HG02759 (cell line): ENCODE data around the gene ANKRD42.
"Not testable (repeated sequence)": the region's sequence is repeated elsewhere in the genome, so short reads cannot be mapped to it uniquely, and the experiment has no call there.

Experiments
- ATAC-seq: cut with Tn5 transposase; IDR thresholded peaks from one replicate; pipeline ENCODE4 v1.9.1; 2021; ENCODE audit warnings: mild to moderate bottlenecking, moderate library complexity; ENCODE audit not compliant: unreplicated experiment

Gene ANKRD42

DNA sequence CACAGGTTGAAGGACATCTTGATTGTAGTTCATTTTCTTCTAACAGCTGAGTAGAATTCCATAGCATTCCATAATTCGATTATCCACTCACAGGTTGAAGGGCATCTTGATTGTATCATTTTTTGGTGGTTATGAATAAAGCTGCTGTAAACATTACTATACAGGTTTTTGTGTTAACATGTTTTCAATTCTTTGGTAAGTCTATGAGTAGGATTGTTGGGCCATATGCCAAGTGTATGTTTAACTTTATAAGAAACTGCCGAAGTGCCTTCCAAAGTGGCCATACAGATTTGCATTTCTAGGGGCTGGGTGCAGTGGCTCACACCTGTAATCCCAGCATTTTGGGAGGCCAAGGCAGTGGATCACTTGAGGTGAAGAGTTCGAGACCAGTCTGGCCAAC, 44.6 kb downstream of the ANKRD42 start:
- ATAC-seq: no peak

DNA sequence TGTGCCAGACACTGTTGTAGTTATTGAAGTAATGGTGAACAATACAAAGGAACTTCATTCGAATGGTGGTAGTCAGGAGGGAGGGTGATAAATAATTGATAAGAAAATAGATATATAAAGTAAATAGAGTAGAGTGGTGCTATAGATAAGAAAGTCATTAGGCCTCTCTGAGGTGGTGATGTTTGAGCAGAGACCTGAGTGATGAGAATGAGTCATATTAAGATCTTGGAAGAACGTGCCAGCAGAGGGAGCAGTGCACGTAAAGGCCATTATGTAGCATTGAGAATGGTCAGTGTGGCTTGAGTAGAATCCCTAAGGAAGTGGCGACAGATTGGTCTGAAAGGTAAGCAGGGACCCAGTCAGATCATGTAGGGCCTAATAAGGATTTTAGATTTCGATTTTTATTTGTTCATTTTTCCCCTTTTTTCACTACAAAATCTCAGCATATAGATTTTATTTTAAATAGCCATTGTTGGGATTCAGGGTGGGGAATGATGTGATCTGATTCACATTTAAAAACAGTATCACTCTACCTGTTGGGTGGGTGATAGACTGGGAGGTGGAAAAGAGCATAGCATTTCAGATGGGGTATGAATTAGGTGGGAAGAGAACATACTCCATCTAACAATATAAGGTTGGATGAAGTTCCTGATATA, 47.9 kb downstream of the ANKRD42 start:
- ATAC-seq: peak; percentile 82

DNA sequence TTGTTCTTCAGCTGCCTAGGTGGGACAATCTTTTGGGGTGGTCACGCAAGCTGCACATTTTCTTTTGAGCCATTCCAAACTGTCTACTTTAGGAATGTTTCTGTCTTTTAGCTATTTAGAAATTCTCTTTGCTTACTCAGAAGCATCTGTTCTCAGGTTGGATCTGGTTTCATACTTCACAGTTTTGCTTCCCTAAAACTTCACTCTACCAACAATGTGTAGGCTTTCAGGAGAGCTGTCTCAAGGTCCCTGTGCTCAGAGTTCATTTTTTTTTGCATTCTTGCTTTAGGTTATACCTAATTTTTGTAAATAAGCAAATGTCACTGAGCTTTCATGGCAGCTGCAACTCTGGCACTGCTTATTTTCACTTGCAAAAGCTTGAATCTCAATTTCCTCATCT, 55.9 kb downstream of the ANKRD42 start:
- ATAC-seq: no peak

DNA sequence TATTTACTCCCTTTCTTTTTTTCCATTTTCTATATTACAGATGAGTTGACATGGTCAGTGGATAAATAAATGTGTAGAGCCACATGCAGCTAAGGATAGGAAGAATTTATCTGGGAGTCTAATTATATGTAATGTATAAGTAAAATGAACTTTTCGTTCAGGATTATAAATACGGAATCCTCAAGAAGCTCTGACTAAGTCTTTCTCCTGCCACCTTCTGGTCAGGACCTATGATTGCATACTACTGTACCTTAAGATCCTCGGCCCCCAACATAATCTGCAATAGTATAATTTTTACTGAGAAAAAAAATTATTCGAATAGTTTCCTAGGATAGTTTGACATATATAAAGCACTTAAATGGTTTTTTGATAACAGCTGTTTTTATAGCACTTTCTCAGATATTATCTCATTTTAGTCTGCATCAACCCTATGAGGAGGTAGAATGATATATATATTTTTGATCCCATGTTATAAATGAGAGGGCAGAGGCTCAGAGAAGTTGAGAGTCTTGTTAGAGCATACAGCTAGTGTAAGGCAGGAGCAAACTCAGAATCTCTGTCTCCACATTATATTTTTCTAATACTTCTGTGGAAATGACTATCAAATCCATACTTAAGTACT, 56.6 kb downstream of the ANKRD42 start:
- peak; percentile 82 for ATAC-seq

DNA sequence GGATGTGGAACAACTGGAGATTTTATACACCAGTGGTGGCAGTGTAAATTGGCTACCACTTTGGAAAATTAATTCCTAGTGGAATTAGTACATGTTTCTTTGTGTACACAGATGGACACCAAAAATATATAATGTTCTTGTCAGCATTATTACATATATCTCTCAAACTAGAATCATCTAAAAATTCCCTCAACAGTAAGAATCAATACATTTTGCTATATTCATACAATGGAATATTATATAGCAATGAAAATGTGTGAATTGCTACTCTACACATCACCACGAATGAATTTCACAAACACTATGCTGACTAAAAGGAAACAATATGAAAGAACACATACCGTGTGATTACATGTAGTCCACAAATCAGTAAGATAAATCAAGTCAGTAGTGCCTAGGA, 58.8 kb downstream of the ANKRD42 start:
- no peak for ATAC-seq

DNA sequence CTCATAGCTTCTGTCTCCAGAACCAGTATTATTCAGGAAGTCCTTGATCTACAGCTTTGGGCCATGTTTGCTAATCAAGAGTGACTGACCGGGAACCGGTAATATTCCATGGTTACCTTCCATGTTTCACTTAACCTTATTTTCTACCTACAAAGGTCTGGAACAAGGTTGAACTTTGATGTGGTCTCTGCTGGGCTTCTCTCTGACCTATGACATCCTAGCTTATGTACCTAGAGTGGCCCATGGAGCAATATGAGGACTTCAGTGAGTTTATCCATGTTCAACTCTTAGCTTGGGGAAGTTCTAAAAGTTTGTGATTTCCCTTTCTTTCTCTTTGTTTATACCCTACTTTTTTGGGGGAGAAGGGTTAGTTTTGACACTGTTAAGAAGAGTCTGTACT, 59.4 kb downstream of the ANKRD42 start:
- no peak for ATAC-seq

DNA sequence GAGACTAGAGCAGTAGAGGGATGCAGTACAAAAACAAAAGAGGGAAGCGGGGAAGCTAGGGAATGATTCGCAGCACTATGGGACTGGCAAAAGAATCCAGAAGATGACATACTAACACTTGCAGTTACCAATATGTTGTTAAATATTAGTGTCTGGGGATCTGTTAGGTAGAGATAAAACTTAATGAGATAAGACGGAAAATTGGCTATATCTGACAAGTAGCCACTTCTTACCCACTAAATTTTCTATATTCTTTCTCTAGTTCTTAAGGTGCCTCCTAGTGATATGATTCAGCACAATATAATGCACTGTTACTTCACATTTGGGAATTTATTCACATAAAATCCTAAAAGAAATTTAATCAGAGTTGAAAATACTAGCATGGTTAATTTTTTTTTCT, 61.9 kb downstream of the ANKRD42 start:
- ATAC-seq: no peak

DNA sequence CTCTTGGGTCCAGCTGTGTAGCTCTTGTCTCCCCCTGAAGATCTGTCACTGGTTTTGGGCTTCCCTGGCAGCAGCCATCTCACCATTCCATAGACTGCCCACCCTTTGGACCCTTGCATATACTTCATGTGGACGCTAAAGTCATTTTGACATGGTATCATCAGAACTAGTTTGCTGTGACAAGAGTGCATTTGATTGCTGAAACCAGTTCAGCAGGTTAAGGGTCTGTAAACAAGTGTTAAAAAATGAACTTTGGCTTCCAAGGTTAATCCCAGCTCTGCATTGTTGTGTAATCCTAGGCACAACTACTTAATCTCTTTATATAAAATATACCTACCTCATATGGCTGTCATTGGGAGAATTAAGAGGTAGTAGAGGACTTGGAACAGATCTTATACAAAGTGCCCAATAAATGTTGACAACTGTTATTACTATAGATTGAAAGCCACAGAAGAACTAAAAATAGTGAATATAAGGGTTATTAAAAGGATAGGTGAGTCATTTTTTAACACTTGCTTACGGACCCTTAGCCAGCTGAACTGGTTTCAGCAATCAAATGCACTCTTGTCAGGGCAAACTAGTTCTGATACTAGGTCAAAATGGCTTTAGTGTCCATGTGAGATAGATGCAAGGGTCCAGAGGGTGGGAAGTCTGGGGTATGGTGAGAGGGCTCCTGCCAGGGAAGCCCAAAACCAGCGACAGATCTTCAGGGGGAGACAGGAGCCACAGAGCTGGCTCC, 63.3 kb downstream of the ANKRD42 start:
- ATAC-seq: no peak

DNA sequence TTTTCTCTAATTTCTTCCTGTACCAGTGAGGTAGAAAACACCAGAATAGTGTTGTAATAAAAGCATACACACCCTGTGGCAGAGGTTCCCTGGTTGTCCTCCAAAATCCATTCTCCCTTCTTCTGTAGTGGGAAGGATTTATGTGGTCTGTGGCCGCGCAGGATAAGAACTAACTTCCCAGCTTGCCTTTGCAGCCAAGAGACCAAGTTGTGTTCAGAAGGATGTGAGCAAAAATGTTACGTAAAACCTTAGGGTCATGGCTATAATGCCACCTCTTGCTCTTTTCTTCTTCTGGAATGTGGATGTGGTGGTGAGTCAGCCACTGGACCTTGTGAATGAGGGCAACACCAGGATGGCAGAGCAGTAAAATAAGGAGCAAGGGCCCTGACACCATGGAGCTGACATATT, 64.3 kb downstream of the ANKRD42 start:
- ATAC-seq: no peak

DNA sequence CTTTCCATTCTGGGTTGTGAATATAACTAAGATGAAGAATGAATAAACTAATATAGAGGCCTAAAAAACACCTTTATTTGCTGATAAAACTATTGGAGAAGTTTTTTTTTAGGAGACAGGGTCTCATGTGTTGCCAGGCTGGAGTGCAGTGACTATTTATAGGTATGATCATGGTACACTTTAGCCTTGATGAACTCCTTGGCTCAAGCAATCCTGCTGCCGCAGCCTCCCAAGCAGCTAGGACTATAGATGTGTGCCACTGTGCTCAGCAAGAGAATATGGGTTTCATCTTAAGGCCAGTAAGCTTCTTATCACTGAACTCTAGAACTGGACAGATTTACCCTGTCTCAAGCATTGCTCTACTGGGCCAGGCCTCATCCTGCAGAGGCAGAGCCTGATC, 66.0 kb downstream of the ANKRD42 start:
- no peak for ATAC-seq

DNA sequence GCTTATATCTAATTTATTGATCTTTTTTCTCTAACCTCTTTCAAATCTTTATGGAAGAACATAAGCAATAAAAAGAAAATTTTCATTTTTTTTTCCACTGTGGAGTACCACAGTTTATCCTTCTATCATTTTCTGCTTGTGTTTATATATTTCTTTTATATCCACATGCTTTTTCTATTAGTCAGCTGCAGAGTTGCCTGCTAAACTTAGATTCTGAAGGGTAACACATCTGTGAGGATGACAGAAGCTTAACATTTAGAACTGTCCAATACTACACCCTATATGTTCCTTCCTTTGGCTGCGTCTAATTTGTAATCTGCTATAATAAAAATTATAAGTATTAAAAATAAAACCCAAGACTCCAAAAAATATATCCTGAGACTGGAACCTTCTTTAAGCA, 71.8 kb downstream of the ANKRD42 start:
- no peak for ATAC-seq

DNA sequence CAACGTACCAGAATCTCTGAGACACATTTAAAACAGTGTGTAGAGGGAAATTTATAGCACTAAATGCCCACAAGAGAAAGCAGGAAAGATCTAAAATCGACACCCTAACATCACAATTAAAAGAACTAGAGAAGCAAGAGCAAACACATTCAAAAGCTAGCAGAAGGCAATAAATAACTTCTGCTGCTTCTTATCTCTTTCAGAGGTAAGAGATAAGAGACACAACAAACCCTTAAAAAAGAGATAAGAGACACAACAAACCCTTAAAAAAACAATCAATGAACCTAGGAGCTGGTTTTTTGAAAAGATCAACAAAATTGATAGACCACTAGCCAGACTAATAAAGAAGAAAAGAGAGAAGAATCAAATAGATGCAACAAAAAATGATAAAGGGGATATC, 75.6 kb downstream of the ANKRD42 start:
- ATAC-seq: not testable (repeated sequence)

DNA sequence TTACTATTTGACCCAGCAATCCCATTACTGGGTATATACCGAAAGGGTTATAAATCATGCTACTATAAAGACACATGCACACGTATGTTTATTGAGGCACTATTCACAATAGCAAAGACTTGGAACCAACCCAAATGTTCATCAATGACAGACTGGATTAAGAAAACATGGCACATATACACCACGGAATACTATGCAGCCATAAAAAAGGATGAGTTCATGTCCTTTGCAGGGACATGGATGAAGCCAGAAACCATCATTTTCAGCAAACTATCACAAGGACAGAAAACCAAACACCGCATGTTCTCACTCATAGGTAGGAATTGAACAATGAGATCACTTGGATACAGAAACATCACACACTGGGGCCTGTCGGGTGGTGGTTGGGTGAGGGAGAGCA, 78.2 kb downstream of the ANKRD42 start:
- not testable (repeated sequence) for ATAC-seq

DNA sequence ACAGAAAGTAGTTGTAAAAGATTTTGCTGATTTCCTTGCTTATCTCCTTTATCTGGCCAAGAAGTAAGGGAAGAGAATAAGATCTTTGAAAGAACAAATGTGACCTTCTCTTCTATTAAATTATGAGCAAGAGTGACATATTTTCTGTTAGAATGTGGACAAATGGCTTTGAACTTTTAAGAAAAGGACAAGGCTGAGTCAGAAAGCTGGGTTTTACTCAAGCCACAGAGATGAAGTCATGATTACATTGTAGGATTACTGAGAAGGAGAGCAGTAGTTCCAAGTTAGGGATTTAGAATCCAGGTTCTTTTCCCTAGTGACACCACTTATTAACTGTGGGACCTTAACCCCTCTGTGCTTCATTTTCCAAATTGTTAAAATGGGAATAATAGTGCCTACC, 79.1 kb downstream of the ANKRD42 start:
- ATAC-seq: no peak

DNA sequence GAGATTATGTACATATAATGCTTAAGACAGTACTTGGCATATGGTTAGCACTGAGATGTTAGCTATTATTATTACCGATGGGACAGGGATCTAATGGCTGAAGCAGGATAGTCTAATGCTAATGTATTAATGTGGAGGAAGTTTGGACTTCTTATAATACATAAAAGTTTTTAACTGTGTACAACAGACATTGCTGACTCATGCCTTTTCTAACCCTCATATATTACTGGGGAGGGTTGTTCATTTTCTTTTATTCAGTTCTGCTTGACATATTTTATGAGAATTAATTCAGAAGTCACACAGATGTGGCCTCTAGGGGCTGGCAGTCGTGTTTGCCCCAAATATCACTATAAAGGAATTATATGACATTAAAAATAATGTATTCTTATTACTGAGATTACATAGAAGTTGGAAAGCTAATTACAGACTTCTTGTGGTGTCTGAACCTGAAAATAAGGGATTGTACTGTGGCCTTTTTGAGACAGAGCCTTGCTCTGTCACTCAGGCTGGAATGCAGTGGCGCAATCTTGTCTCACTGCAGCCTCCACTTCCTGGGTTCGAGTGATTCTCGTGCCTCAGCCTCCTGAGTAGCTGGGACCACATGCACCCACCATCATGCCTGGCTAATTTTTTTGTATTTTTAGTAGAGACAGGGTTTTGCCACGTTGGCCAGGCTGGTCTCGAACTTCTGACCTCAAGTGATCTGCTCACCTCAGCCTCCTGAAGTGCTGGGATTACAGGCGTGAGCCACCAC, 82.6 kb downstream of the ANKRD42 start:
- no peak for ATAC-seq

DNA sequence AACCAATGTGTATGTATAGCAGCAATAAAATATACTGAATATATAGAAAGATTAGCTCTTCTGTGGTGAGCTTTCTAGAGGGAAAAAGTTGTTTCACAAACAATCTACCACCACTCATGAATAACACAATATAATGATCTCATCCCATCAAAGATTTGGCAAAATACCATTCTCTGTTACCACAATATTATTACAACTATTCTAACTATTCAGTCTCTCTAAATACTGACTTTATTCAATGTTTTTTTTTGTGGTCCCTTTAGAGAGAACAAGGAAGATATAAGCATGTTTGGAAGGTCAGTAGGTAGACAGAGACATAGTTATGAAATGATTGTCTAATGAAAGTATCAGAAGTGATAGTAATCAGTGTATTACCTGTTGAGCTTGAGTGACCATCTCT, 84.8 kb downstream of the ANKRD42 start:
- no peak for ATAC-seq

DNA sequence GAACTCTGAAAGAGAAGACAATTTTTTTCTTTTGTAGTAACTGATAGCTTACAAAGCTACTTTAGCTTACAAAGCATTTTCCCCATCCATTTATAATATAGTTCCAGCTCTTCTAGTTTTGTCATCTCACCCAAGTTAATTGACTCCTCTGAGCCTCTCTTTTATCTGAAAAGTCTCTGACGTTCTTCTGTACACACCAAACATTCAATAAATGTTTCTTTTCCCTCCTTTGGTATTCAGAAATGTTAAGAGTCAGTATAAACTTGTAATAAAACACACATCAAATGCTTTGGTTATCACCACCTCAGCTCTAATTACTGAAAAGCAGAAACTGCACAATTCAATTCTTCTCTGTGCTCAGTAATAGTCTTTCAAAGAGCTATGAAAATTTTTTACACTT, 86.7 kb downstream of the ANKRD42 start:
- ATAC-seq: no peak

DNA sequence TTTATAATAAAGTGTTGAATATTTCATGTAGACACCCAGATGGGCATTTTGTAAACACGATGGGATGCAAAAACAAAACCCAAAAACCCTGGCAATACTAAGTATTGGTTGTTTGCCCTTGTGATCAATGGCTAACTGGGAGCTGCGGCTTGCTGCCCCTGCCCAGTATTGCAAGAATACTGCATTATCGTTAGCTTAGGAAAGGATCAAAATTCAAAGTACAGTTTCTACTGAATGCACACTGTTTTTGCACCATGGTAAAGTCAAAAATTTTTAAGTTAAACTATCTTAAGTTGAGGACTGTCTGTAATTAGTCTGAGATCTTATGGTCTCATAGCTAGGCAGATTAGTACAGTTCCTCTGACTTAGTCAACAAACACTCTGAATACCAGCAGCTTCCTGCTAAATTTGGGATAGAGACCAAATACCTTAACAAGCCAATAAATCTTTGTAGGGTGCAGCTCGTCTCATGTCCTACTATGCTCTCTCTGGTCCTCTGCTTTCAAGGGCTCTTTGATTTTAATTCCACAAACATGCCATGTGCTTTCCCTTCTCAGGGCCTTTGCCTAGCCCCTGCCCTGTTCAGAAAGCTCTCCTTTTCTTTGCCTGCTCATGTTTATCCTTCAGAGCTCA, 88.7 kb downstream of the ANKRD42 start:
- ATAC-seq: no peak

DNA sequence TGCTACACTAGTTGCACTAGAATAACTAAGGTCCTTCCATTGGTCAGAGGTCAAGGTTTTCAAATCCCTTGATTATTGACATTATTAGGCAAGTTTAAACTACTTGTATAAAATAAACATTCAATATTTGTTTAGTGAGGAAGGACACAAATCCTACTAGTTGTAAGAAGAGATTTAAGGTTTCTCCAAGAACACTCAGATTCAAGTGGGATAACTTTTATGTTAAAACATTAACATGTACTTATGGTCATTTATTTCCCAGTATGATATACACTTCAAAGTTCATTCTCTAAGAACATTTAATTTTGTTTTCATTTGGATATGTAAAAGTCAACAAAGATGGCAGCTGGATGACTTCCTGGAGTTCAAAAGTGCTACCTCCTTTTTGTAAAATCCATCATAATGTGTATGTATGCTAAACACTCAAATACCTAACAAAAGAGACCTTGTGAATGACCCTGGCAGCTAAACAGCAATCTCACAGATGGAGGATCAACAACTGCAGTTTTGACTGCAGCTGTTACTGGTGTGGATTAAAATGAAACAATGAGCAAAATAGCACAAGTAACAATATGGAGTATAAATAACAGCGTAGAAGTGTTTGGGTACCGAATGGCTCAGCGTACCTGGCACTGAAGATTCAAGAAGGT, 91.1 kb downstream of the ANKRD42 start:
- ATAC-seq: no peak

DNA sequence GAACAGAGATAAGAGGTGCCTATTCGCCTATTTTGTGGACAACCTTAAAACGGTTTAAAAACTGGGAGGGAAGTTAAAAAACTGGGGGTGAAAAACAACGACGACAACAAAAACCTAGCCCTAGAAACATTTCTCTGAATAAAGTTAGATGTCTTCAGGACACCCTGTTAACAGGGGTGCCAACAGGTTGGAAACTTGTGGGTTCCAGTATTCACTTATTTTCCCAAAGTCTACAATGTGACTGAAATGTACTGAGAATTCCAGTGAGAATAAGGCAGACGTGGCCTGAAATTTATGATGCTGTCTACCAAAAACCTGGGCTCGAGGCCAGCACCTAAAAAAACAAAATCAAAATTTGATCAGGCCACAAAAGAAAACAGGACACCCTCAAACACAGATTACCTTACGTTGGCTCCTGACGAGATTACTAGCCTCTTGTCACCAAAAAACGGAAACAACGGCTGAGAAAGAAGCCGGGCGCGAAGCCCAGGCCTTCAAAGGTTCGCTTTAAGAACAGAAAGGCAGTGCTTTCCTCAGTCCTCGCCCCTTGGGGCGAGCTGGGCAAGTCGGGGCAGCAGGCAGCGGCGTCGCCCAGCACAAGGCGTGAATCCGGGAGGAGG, 91.7 kb downstream of the ANKRD42 start:
- peak; percentile 50 for ATAC-seq
